Muscle of leg (tissue), 11 donors: ENCODE measurements around the gene SGCD. TPM values are rescaled to one million over a fixed set of nuclear protein-coding genes. Genes with fewer than 3 reads are reported as not detected.
A peak's percentile ranks its signal among the peaks of the same experiment; 100 is the strongest.
"Not testable (repeated sequence)": the region's sequence is repeated elsewhere in the genome, so short reads cannot be mapped to it uniquely, and the experiment has no call there.

ENCODE experiments used
- DNase-seq: peaks from one replicate; pipeline ENCODE4 v3.0.0; 2013
- H3K27ac ChIP-seq: one replicate; pipeline ENCODE4 v1.5.1; 2013; ENCODE audit warnings: mild to moderate bottlenecking, low read length, control low read depth
- H3K27me3 ChIP-seq: one replicate; pipeline ENCODE4 v1.6.1; 2013; ENCODE audit warnings: low read length; ENCODE audit not compliant: control insufficient read depth, insufficient read depth
- H3K36me3 ChIP-seq: one replicate; pipeline ENCODE4 v1.6.1; 2013; ENCODE audit warnings: low read length; ENCODE audit not compliant: control insufficient read depth, insufficient read depth
- H3K4me1 ChIP-seq: one replicate; pipeline ENCODE4 v1.6.1; 2013; ENCODE audit warnings: low read length; ENCODE audit not compliant: control insufficient read depth, insufficient read depth
- H3K4me3 ChIP-seq: one replicate; pipeline ENCODE4 v1.5.1; 2013; ENCODE audit warnings: low read length, control low read depth
- H3K9me3 ChIP-seq: replicated peaks from 2 replicates; pipeline ENCODE4 v1.6.1; 2013; ENCODE audit warnings: low read depth, low read length; ENCODE audit not compliant: control insufficient read depth
- WGBS: methylation state at CpG from one replicate; pipeline ENCODE4 v1.1.5; 2013; ENCODE audit warnings: missing lambda C conversion rate; ENCODE audit not compliant: insufficient coverage; 5-methylcytosine and 5-hydroxymethylcytosine counted together
- polyA plus RNA-seq, 8 donors: library from polyadenylated mRNA; unstranded; fragments of 120-200 nt; gene quantifications; one replicate each; pipeline versions ENCODE4 v1.2.1 to v1.2.3, GENCODE V29; 2013; ENCODE audit warnings: inconsistent platforms in 1 of 8, low replicate concordance in 1 of 8; ENCODE audit not compliant: insufficient read length in 8 of 8, insufficient read depth in 1 of 8
- total RNA-seq: library from RNA; stranded (reverse); fragments of 120-200 nt; gene quantifications from one replicate; pipeline ENCODE4 v1.2.4, GENCODE V29; 2013

Gene SGCD
- total and polyA plus RNA-seq, 9 donors: 35.2 to 92.5 (median 82.7) TPM

GRCh38 chr5:156628421-156628820 is 301.5 kb downstream of the SGCD start:
- H3K4me1 ChIP-seq: no peaks in the 10 kb centered on the region
- no peaks in the 10 kb centered on the region for H3K27me3 ChIP-seq
- H3K9me3 ChIP-seq: no peaks in the 10 kb centered on the region
- H3K36me3 ChIP-seq: peaks cover 3% of the 10 kb centered on the region
- H3K27ac ChIP-seq: no peak overlapping the region
- no peak for DNase-seq
- H3K4me3 ChIP-seq: no peak overlapping the region

DNA sequence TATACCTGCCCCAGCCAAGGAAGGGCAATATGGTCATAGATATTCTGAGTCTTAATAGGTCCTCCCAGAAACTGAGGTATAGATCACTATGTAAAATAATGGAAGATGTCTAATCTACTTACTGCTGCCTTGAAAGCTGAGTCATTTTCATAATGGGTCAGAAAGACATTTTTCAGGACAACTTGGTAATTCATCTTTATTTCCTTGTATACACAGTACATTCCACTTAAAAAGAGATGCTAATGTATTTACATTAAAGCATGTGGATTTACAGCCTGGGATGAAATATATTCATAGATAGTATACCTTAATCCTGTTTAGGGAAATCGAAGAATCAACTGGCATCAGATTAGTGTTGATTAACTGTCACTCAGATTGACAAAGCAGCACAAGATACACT is 304.0 kb downstream of the SGCD start:
- Histone ChIP-seq H3K27me3 (no peaks in the 10 kb centered on the region), H3K4me1 (no peaks in the 10 kb centered on the region), H3K36me3 (peaks cover 3% of the 10 kb centered on the region), H3K27ac (no peak overlapping the region), H3K9me3 (no peaks in the 10 kb centered on the region), H3K4me3 (no peak overlapping the region)
- DNase-seq: no peak
- no CpG with 5 or more reads among the region's 1 CpG for WGBS

- H3K27me3 ChIP-seq: no peaks in the 10 kb centered on the region
- H3K9me3 ChIP-seq: no peaks in the 10 kb centered on the region
- H3K4me1 ChIP-seq: no peaks in the 10 kb centered on the region
- H3K36me3 ChIP-seq: peaks cover 3% of the 10 kb centered on the region
- H3K27ac ChIP-seq: no peak overlapping the region
- no peak for DNase-seq
- no CpG with 5 or more reads among the region's 2 CpGs for WGBS
- H3K4me3 ChIP-seq: no peak overlapping the region
Observed at GRCh38 chr5:156634301-156634700, 307.3 kb downstream of the SGCD start.

- H3K4me3 ChIP-seq: no peak overlapping the region
- H3K27me3 ChIP-seq: no peaks in the 10 kb centered on the region
- DNase-seq: peak; percentile 95
- H3K27ac ChIP-seq: peak overlapping the region; percentile 82
- no peaks in the 10 kb centered on the region for H3K9me3 ChIP-seq
- 0% methylated on average over 1 of the region's 3 CpGs for WGBS
- peaks cover 2% of the 10 kb centered on the region for H3K4me1 ChIP-seq
- H3K36me3 ChIP-seq: peaks cover 3% of the 10 kb centered on the region
Observed at GRCh38 chr5:156640691-156641241, 313.8 kb downstream of the SGCD start.

DNA sequence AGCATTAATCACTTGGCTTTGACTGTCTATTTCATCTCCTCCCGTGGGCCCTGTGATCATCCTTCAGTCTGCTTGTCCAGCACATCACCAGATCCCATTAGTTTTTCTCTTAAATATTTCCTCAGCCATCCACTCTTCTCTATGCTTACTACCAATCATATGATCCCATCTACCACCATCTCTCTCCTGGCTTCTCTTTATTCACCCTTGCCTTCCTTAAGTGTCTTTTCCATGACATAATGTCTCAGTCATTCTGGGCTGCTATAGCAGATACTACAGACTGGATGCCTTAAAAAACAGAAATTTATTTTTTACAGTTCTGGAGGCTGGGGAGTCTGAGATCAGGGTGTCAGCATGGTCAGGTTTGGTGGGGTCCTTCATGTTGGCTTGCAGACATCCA is 314.7 kb downstream of the SGCD start:
- no peaks in the 10 kb centered on the region for H3K9me3 ChIP-seq
- 8% methylated on average over 1 of the region's 1 CpG for WGBS
- H3K4me1 ChIP-seq: peaks cover 2% of the 10 kb centered on the region
- H3K4me3 ChIP-seq: no peak overlapping the region
- peak overlapping the region; percentile 82 for H3K27ac ChIP-seq
- peaks cover 3% of the 10 kb centered on the region for H3K36me3 ChIP-seq
- peak; percentile 84 for DNase-seq
- no peaks in the 10 kb centered on the region for H3K27me3 ChIP-seq

- Histone ChIP-seq H3K36me3 (no peaks in the 10 kb centered on the region), H3K27me3 (no peaks in the 10 kb centered on the region), H3K27ac (no peak overlapping the region), H3K4me1 (no peaks in the 10 kb centered on the region), H3K9me3 (no peaks in the 10 kb centered on the region), H3K4me3 (no peak overlapping the region)
- 80% methylated on average over 1 of the region's 4 CpGs for WGBS
- no peak for DNase-seq
Observed at GRCh38 chr5:156647034-156647451, 320.1 kb downstream of the SGCD start.

DNA sequence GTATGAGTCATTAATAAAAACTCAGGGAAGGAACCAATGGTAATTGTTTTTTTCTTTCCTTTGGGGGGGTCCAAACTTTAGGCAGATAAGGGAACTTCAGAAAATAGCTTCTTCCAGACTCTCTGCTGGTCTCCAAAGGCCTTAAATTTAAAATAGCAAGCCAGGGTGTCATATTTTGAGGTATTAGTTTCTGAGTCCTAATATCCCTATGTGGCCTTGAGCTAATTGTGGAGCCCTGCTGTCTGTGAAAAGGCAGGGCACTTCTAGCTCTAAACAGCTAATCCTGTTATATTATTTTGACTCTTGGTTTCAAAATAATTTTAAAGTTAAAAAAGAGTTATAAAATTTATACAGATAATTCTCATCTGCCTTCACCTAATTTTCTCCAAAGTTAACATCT is 327.5 kb downstream of the SGCD start:
- H3K4me1 ChIP-seq: no peaks in the 10 kb centered on the region
- no peaks in the 10 kb centered on the region for H3K36me3 ChIP-seq
- H3K4me3 ChIP-seq: no peak overlapping the region
- no peaks in the 10 kb centered on the region for H3K27me3 ChIP-seq
- DNase-seq: no peak
- H3K9me3 ChIP-seq: peaks cover 2% of the 10 kb centered on the region
- no peak overlapping the region for H3K27ac ChIP-seq

GRCh38 chr5:156655732-156656131 is 328.8 kb downstream of the SGCD start:
- Histone ChIP-seq H3K9me3 (peaks cover 2% of the 10 kb centered on the region), H3K36me3 (no peaks in the 10 kb centered on the region), H3K27ac (no peak overlapping the region), H3K4me3 (no peak overlapping the region), H3K27me3 (no peaks in the 10 kb centered on the region), H3K4me1 (no peaks in the 10 kb centered on the region)
- DNase-seq: peak; percentile 35
- WGBS: no CpG with 5 or more reads among the region's 4 CpGs

- no CpG with 5 or more reads among the region's 10 CpGs for WGBS
Observed at GRCh38 chr5:156664832-156665231, 337.9 kb downstream of the SGCD start.

GRCh38 chr5:156666686-156667085 is 339.7 kb downstream of the SGCD start:
- DNase-seq, H3K36me3 ChIP-seq, H3K4me1 ChIP-seq, H3K4me3 ChIP-seq, H3K9me3 ChIP-seq, H3K27ac ChIP-seq, H3K27me3 ChIP-seq: not testable (repeated sequence)
- no CpG with 5 or more reads among the region's 3 CpGs for WGBS

More at GRCh38 chr5:156664832-156665231, 337.9 kb downstream of the SGCD start:
- not testable (repeated sequence) for H3K4me1 ChIP-seq, H3K36me3 ChIP-seq, H3K9me3 ChIP-seq, H3K27me3 ChIP-seq, DNase-seq, H3K4me3 ChIP-seq, H3K27ac ChIP-seq

GRCh38 chr5:156667616-156668015 is 340.7 kb downstream of the SGCD start:
- Histone ChIP-seq H3K9me3 (no peaks in the 10 kb centered on the region), H3K4me1 (no peaks in the 10 kb centered on the region), H3K27ac (no peak overlapping the region), H3K27me3 (no peaks in the 10 kb centered on the region), H3K4me3 (no peak overlapping the region), H3K36me3 (peaks cover 4% of the 10 kb centered on the region)
- no peak for DNase-seq
- no CpG with 5 or more reads among the region's 3 CpGs for WGBS
